PFSK-1 (cell line): ENCODE data around the gene VWA3B.

Experiments used
- FOXP2 ChIP-seq: optimal IDR thresholded peaks from 2 replicates; pipeline ENCODE3; 2011; ENCODE audit warnings: borderline replicate concordance, control low read depth, inconsistent platforms; ENCODE audit not compliant: insufficient read depth; ENCODE audit errors: extremely low read length, extremely low read depth
- POLR2AphosphoS5 ChIP-seq: IDR thresholded peaks from 2 replicates; pipeline ENCODE4 v1.6.1; 2012; ENCODE audit warnings: low read depth, mild to moderate bottlenecking, control low read depth, low read length, moderate library complexity
- REST ChIP-seq, 2 experiments: IDR thresholded peaks; 2 replicates each; pipeline versions ENCODE4 v1.6.1 to v1.8.0; 2011 to 2012; ENCODE audit warnings: low read depth in 2 of 2, low read length in 2 of 2, control low read depth in 1 of 2, inconsistent platforms in 1 of 2, mild to moderate bottlenecking in 1 of 2, moderate library complexity in 1 of 2; ENCODE audit not compliant: insufficient read depth in 1 of 2
- SIN3A ChIP-seq: IDR thresholded peaks from 2 replicates; pipeline ENCODE4 v1.6.1; 2012; ENCODE audit warnings: mild to moderate bottlenecking, low read length, moderate library complexity, borderline replicate concordance; ENCODE audit not compliant: insufficient read depth
- TAF1 ChIP-seq: IDR thresholded peaks from 2 replicates; pipeline ENCODE4 v1.6.1; 2012; ENCODE audit warnings: low read length, control low read depth, borderline replicate concordance; ENCODE audit not compliant: insufficient read depth

VWA3B gene

DNA sequence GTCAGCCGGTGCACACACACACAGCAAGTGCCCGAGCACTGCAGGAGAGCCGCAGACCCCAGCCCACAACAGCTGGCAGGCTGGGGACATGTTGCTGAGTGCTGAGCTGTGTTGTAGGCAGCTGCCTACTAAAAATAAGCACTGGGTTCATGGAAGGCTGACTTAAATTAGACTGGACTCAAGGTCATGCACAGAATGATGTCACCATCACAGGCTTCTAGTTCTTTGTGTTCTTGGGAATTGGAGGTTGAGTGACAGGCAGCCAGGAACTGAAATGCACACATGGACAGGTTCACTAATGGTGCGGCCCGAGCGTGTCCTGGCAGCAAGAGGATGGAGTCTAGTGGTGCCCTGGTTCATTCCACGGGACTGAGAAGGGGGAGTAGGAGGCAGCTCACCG is 71.3 kb downstream of the VWA3B start:
- TF ChIP-seq POLR2AphosphoS5 (no peak), REST (IDR thresholded peaks at IDR 0.05; ENCODE audit: insufficient read depth in 1 of 2, low read depth in 2 of 2, low read length in 2 of 2) (no peak), FOXP2 (no peak), TAF1 (no peak), SIN3A (no peak)

- TF ChIP-seq TAF1 (no peak), REST (IDR thresholded peaks at IDR 0.05; ENCODE audit: insufficient read depth in 1 of 2, low read depth in 2 of 2, low read length in 2 of 2) (no peak)
Measured at GRCh38 chr2:98160554-98160953, 73.6 kb downstream of the VWA3B start.

GRCh38 chr2:98161186-98161585 is 74.2 kb downstream of the VWA3B start:
- TF ChIP-seq POLR2AphosphoS5, result no peak
- TF ChIP-seq TAF1, result no peak
- TF ChIP-seq FOXP2, result no peak
- TF ChIP-seq REST (IDR thresholded peaks at IDR 0.05; ENCODE audit: insufficient read depth in 1 of 2, low read depth in 2 of 2, low read length in 2 of 2), result no peak
- no peak for TF ChIP-seq SIN3A

- TF ChIP-seq POLR2AphosphoS5 (no peak), TAF1 (no peak), REST (IDR thresholded peaks at IDR 0.05; ENCODE audit: insufficient read depth in 1 of 2, low read depth in 2 of 2, low read length in 2 of 2) (no peak), FOXP2 (no peak), SIN3A (no peak)
Measured at GRCh38 chr2:98164256-98164655, 77.3 kb downstream of the VWA3B start.

GRCh38 chr2:98165516-98166071 is 78.6 kb downstream of the VWA3B start:
- TF ChIP-seq REST (IDR thresholded peaks at IDR 0.05; ENCODE audit: insufficient read depth in 1 of 2, low read depth in 2 of 2, low read length in 2 of 2), result no peak
- no peak for TF ChIP-seq TAF1
- no peak for TF ChIP-seq FOXP2
- no peak for TF ChIP-seq POLR2AphosphoS5
- no peak for TF ChIP-seq SIN3A
